ENCODE results near the gene TNIK. TPM values are rescaled to one million over a fixed set of nuclear protein-coding genes. Genes with fewer than 3 reads are reported as not detected.
A peak's percentile ranks its signal among the peaks of the same experiment; 100 is the strongest.

Gene TNIK
- polyA plus RNA-seq, 1 of the 3 experiments (the other 2 are of a cell fraction): 19.4 TPM

DNA sequence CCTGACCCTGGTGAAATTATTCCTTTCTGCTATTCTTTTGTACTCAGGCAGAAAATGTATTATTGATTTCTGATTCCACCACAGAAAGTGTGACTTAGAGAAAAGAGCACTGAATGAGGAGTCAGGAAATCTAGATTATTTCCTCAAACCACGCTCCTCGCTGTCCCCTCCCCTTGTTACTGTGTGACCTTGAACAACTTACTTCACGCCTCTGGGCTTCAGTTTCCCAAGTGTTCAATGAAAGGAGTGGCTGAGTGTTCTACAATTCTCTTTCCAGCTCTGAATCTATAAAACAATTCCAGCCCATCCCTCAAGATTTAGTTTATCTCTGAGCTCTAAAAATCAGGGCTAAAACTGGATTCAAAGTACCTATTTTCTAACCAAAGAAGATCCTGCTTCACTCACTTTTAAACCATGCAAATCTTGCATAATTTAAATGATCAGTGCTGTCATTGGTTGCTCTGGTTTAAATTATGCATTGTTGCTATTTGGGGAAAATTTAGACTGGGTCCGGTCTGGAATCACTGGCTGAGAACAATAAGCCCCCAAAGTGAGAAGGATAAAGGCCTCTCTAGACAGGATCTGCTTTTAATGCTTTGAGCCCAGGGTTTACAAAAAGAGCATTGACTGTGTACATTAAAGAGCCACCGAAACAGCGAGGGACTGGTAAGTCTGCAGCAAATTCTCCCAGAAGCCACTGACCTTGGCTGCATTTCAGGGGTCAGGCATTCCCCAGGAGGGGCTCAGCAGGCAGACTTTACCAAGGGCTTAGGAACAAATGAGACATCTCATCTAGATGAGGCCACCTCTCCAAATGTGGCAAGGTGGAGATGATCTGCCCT, 3.2 kb downstream of the TNIK start:
- WGBS (ENCODE audit: low lambda C conversion rate): 80% methylated on average over 6 of the region's 6 CpGs
- H3F3A ChIP-seq (replicated peaks; ENCODE audit: insufficient read depth): no peaks in the 10 kb centered on the region
- H3K4me2 ChIP-seq: peak overlapping the region; percentile 82
- POLR2A ChIA-PET: no interaction called here
- no peaks in the 10 kb centered on the region for H3K9me3 ChIP-seq
- H3K27ac ChIP-seq (ENCODE audit: low read depth in 2 of 2, low read length in 1 of 2): no peak overlapping the region
- H3K9ac ChIP-seq: no peak overlapping the region
- H3K27me3 ChIP-seq (ENCODE audit: insufficient read depth): no peaks in the 10 kb centered on the region
- H3K4me1 ChIP-seq (ENCODE audit: control insufficient read depth in 1 of 2, insufficient read depth in 2 of 2, low read depth in 1 of 2, low read length in 1 of 2): peaks cover 0 to 7% of the 10 kb centered on the region in 2 experiments; a peak in 2 of 4 replicates
- no peak for DNase-seq
- H3K4me3 ChIP-seq (ENCODE audit: low read depth in 2 of 2, low read length in 1 of 2): peak overlapping the region; percentile 80 to 93; a peak in 2 of 4 replicates
- CTCF ChIA-PET: interaction anchor here (0.6 to 1.0 kb wide), 2 partner anchors 13 to 110 kb away, joined by 4 read pairs; no protein-coding TSS in a partner anchor
- H3K79me2 ChIP-seq (ENCODE audit: insufficient read depth): peaks cover 83% of the 10 kb centered on the region
- no peaks in the 10 kb centered on the region for H3K9me2 ChIP-seq
- H2AFZ ChIP-seq (ENCODE audit: low read depth): no peak overlapping the region
- peaks cover 0 to 5% of the 10 kb centered on the region in 2 experiments for H3K36me3 ChIP-seq (replicated peaks in 1 of 2; ENCODE audit: control insufficient read depth in 1 of 2, insufficient read depth in 2 of 2, low read length in 1 of 2)
- H4K20me1 ChIP-seq (ENCODE audit: insufficient read depth): peaks cover 20% of the 10 kb centered on the region
- TF ChIP-seq MEF2A (IDR thresholded peaks at IDR 0.05; ENCODE audit: borderline replicate concordance, low read depth) (no peak), SIN3A (IDR thresholded peaks at IDR 0.05; ENCODE audit: borderline replicate concordance, low read depth, low read length) (no peak), RCOR1 (IDR thresholded peaks at IDR 0.05; ENCODE audit: low read length) (no peak), USF2 (IDR thresholded peaks at IDR 0.05; ENCODE audit: borderline replicate concordance, low read depth, low read length) (no peak), POLR2AphosphoS5 (IDR thresholded peaks at IDR 0.05; ENCODE audit: low read depth, low read length) (no peak), USF1 (IDR thresholded peaks at IDR 0.05; ENCODE audit: borderline replicate concordance, low read depth) (no peak), YY1 (IDR thresholded peaks at IDR 0.05; ENCODE audit: low read depth) (no peak), CHD2 (IDR thresholded peaks at IDR 0.05; ENCODE audit: low read length, partially characterized antibody) (no peak), EP300 (IDR thresholded peaks at IDR 0.05; ENCODE audit: borderline replicate concordance in 1 of 2, low read depth in 1 of 2, low read length in 1 of 2) (no peak), RXRA (IDR thresholded peaks at IDR 0.05; ENCODE audit: borderline replicate concordance, low read depth) (no peak), TAF1 (IDR thresholded peaks at IDR 0.05; ENCODE audit: borderline replicate concordance, low read depth, low read length) (no peak), JUND (IDR thresholded peaks at IDR 0.05) (no peak), ELF1 (IDR thresholded peaks at IDR 0.05) (no peak), FOSL2 (IDR thresholded peaks at IDR 0.05; ENCODE audit: borderline replicate concordance, low read depth) (no peak), MXI1 (IDR thresholded peaks at IDR 0.05; ENCODE audit: low read depth, low read length) (no peak)
- TF ChIP-seq, protein P1, sequence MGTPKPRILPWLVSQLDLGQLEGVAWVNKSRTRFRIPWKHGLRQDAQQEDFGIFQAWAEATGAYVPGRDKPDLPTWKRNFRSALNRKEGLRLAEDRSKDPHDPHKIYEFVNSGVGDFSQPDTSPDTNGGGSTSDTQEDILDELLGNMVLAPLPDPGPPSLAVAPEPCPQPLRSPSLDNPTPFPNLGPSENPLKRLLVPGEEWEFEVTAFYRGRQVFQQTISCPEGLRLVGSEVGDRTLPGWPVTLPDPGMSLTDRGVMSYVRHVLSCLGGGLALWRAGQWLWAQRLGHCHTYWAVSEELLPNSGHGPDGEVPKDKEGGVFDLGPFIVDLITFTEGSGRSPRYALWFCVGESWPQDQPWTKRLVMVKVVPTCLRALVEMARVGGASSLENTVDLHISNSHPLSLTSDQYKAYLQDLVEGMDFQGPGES (IDR thresholded peaks at IDR 0.05; ENCODE audit: low read depth, low read length): no peak
- TF ChIP-seq, protein P2, sequence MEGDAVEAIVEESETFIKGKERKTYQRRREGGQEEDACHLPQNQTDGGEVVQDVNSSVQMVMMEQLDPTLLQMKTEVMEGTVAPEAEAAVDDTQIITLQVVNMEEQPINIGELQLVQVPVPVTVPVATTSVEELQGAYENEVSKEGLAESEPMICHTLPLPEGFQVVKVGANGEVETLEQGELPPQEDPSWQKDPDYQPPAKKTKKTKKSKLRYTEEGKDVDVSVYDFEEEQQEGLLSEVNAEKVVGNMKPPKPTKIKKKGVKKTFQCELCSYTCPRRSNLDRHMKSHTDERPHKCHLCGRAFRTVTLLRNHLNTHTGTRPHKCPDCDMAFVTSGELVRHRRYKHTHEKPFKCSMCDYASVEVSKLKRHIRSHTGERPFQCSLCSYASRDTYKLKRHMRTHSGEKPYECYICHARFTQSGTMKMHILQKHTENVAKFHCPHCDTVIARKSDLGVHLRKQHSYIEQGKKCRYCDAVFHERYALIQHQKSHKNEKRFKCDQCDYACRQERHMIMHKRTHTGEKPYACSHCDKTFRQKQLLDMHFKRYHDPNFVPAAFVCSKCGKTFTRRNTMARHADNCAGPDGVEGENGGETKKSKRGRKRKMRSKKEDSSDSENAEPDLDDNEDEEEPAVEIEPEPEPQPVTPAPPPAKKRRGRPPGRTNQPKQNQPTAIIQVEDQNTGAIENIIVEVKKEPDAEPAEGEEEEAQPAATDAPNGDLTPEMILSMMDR (IDR thresholded peaks at IDR 0.05): no peak
- TF ChIP-seq, protein P3, sequence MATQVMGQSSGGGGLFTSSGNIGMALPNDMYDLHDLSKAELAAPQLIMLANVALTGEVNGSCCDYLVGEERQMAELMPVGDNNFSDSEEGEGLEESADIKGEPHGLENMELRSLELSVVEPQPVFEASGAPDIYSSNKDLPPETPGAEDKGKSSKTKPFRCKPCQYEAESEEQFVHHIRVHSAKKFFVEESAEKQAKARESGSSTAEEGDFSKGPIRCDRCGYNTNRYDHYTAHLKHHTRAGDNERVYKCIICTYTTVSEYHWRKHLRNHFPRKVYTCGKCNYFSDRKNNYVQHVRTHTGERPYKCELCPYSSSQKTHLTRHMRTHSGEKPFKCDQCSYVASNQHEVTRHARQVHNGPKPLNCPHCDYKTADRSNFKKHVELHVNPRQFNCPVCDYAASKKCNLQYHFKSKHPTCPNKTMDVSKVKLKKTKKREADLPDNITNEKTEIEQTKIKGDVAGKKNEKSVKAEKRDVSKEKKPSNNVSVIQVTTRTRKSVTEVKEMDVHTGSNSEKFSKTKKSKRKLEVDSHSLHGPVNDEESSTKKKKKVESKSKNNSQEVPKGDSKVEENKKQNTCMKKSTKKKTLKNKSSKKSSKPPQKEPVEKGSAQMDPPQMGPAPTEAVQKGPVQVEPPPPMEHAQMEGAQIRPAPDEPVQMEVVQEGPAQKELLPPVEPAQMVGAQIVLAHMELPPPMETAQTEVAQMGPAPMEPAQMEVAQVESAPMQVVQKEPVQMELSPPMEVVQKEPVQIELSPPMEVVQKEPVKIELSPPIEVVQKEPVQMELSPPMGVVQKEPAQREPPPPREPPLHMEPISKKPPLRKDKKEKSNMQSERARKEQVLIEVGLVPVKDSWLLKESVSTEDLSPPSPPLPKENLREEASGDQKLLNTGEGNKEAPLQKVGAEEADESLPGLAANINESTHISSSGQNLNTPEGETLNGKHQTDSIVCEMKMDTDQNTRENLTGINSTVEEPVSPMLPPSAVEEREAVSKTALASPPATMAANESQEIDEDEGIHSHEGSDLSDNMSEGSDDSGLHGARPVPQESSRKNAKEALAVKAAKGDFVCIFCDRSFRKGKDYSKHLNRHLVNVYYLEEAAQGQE (IDR thresholded peaks at IDR 0.05; ENCODE audit: low read depth, low read length): no peak
